Muscle layer of duodenum (tissue), 2 donors: ENCODE measurements around the gene MACIR.
A peak's percentile ranks its signal among the peaks of the same experiment; 100 is the strongest.

Experiments used
- H3K27ac ChIP-seq: one replicate; pipeline ENCODE4 v1.7.0; 2013; ENCODE audit warnings: mild to moderate bottlenecking, low read length
- H3K27me3 ChIP-seq: one replicate; pipeline ENCODE4 v1.7.0; 2013; ENCODE audit warnings: low read depth, mild to moderate bottlenecking, control low read depth, low read length
- H3K36me3 ChIP-seq, 2 donors: one replicate each; pipeline ENCODE4 v1.7.0; 2013; ENCODE audit warnings: low read length in 2 of 2, control low read depth in 1 of 2, mild to moderate bottlenecking in 1 of 2; ENCODE audit not compliant: insufficient read depth in 2 of 2, control insufficient read depth in 1 of 2
- H3K4me1 ChIP-seq, 2 donors: one replicate each; pipeline ENCODE4 v1.7.0; 2013; ENCODE audit warnings: low read length in 2 of 2, mild to moderate bottlenecking in 2 of 2, control low read depth in 1 of 2, moderate library complexity in 1 of 2; ENCODE audit not compliant: insufficient read depth in 2 of 2, control insufficient read depth in 1 of 2
- H3K4me3 ChIP-seq, 2 donors: one replicate each; pipeline ENCODE4 v1.7.0; 2013; ENCODE audit warnings: low read length in 2 of 2, low read depth in 1 of 2, mild to moderate bottlenecking in 1 of 2
- H3K9me3 ChIP-seq, 2 donors: one replicate each; pipeline ENCODE4 v1.7.0; 2013; ENCODE audit warnings: low read length in 2 of 2, control low read depth in 1 of 2, mild to moderate bottlenecking in 1 of 2; ENCODE audit not compliant: control insufficient read depth in 1 of 2
- donor health status: healthy.

The MACIR gene

DNA sequence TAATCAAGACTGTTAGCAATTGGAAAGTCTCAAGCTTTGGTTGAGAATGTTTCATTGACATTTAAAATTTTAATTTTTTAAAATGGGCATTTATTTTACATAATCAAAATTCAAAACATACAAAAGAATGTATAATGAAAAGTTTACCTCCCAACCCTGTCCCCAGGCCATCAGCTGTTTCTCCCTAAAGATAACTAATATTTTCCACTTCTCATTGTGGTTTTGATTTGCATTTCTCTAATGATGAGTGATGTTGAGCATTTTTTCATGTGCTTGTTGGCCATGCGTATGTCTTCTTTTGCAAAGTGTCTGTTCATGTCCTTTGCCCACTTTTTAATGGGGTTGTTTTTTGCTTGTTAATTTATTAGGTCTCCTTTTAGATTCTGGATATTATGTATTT is 11.4 kb upstream of the MACIR start:
- no peaks in the 10 kb centered on the region for H3K36me3 ChIP-seq
- H3K4me1 ChIP-seq = no peaks in the 10 kb centered on the region
- H3K9me3 ChIP-seq = no peaks in the 10 kb centered on the region
- H3K27ac ChIP-seq = no peak overlapping the region
- H3K27me3 ChIP-seq = no peaks in the 10 kb centered on the region
- H3K4me3 ChIP-seq = no peak overlapping the region

DNA sequence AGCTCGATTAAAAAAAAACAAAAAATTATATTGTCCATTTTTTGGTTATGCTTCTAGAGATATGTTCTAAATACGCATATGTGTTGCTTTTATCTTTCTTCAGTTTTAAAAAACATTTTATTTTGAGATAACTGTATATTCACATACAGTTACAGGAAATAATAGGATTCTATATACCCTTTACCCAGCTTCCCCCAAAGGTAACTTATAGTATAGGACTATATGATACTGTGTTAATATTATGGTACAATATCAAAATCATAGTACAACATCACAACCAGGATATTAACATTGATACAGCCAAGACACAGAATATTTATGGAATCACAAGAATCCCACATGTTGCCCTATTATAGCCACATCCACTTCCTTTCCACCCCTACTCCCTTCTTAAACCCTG is 9.5 kb upstream of the MACIR start:
- Histone ChIP-seq H3K27ac (no peak overlapping the region), H3K4me1 (no peaks in the 10 kb centered on the region), H3K36me3 (no peaks in the 10 kb centered on the region), H3K4me3 (no peak overlapping the region), H3K9me3 (no peaks in the 10 kb centered on the region), H3K27me3 (no peaks in the 10 kb centered on the region)

DNA sequence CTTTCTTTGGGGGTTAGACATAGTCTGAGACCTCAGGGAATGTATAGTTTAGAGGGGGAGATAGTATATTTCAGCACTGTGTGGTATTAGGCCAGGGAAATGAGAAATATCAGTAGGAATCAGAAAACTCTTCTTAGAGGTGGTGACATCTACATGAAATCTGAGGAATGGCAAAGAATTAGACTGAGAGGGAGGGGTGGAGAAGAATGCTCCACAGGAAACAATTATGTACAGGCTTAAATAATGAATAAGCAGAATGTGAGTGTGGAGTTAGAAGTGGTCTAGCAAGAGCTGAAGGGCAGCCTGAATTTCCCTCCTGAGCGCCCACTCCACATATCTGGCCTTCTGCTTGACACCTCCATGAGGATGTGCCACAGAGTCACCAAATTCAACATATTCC is 3.6 kb upstream of the MACIR start:
- Histone ChIP-seq H3K27ac (no peak overlapping the region), H3K9me3 (no peaks in the 10 kb centered on the region), H3K36me3 (no peaks in the 10 kb centered on the region), H3K4me1 (peaks cover 0 to under 1% of the 10 kb centered on the region in 2 donors), H3K4me3 (no peak overlapping the region), H3K27me3 (no peaks in the 10 kb centered on the region)

DNA sequence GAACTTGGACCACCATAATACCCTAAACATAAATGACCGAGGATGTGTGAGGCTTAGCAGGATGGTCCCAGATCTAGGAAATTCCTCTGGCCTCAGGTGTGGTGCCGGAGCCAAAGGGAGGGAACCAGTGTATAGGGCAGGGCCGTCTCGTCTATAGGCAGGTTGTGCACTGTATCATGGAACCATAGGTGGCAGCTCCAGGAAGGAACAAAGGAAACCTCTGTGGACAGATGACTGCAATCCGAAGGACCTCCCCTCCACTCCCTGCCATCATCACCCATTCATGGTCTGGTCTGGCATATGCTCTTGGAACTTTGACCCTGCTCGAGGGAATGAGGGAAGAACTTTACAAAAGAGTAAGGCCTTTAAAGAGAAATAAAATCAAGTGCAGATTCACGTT is 2.9 kb upstream of the MACIR start:
- Histone ChIP-seq H3K9me3 (no peaks in the 10 kb centered on the region), H3K36me3 (no peaks in the 10 kb centered on the region), H3K4me1 (peaks cover 0 to 6% of the 10 kb centered on the region in 2 donors), H3K4me3 (no peak overlapping the region), H3K27me3 (no peaks in the 10 kb centered on the region), H3K27ac (no peak overlapping the region)

DNA sequence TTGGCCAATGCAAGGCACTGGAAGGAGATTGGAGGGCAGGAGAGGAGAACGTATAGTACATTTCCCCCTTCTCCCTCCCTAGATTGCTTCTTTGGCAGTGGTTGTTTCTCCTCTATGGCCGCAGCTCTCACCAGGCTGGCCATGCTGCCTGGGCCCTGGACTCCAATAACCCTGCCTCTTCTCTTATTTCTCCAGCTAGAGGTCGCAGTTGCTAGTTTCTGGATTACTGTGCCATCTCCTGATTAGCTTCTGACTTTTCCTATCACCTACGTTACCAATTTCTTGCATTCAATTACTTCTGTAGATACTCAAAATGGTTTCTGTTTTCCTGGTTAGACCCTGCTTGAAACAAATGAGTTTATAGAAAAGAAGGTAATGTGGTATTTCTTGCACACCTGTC is 2.4 kb upstream of the MACIR start:
- Histone ChIP-seq H3K9me3 (no peaks in the 10 kb centered on the region), H3K27me3 (no peaks in the 10 kb centered on the region), H3K27ac (no peak overlapping the region), H3K4me1 (peaks cover 0 to 10% of the 10 kb centered on the region in 2 donors), H3K4me3 (no peak overlapping the region), H3K36me3 (no peaks in the 10 kb centered on the region)

DNA sequence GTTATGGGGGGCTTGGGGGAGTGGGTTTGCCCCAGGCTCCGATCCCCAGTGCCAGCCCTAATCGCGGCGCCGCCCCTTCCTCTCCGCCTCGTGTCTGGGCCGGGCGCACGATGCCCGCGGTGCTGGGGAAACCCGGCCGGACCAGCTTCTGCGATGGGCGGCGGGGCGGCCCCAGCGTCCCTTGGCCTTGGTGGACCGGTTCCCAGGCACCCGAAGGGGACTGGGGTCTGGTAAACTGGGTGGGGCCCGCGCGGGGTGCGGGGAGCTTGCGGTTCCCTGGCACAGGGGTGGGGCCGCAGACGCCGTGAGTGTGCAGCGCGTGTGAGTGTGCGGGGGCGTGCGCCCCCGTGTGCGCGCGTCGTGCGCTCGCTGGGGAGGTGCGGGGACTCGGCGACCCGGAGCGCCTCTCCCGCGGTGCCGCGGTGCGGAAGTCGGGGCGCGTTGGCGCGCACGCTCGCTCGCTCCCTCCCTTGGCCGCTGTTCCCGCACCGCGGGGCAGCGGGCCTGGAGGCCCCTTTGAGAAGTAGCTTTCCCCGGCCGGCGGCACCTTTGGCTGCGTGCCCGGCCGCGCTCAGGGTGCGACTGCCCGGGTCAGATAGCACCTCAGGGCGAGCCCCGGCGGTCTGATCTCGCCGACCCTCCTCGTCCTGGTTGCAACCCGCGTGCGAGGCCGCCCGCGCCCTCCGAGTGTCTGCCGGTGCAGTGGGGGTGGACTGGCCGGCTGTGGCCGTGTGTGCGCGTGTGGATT is 568 bp downstream of the MACIR start:
- Histone ChIP-seq H3K9me3 (no peaks in the 10 kb centered on the region), H3K36me3 (no peaks in the 10 kb centered on the region), H3K4me1 (peaks cover 5 to 17% of the 10 kb centered on the region in 2 donors), H3K27me3 (no peaks in the 10 kb centered on the region), H3K27ac (peak overlapping the region; percentile 34), H3K4me3 (peak overlapping the region; percentile 74 to 97)

DNA sequence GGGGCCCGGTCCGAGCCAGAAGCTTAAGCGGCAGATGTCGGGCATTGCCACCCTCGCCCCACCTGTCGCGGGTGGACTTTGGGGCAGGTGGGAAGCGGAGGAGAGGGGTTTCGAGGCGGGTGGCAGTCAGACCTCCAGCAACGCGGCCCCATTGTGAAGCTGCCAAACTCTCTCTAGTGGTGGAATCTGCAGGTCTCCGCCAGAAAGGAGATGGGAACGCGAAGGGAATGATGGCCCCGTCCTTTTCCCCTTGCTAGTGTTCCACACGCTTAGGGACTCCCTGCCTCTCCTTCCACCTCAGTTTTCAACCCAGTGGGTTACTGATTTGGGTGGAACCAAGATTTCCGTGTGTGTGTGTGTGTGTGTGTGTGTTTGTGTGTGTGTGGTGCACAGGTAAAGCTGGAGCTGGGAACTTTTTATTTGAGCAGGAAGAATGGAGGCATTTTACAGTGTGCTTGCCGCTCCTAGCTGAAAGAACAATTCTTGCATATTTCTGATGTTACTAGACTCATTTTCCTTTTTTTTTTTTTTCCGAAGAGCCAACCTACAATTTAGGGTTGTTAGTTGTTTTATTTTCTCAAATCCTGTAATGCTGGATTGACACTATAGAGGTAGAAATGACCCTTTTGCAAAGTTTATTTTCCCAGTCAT is 1.3 kb downstream of the MACIR start:
- H3K27me3 ChIP-seq = no peaks in the 10 kb centered on the region
- H3K36me3 ChIP-seq = no peaks in the 10 kb centered on the region
- peak overlapping the region; percentile 74 to 97 for H3K4me3 ChIP-seq
- peak overlapping the region; percentile 34 for H3K27ac ChIP-seq
- no peaks in the 10 kb centered on the region for H3K9me3 ChIP-seq
- H3K4me1 ChIP-seq = peaks cover 5 to 17% of the 10 kb centered on the region in 2 donors

DNA sequence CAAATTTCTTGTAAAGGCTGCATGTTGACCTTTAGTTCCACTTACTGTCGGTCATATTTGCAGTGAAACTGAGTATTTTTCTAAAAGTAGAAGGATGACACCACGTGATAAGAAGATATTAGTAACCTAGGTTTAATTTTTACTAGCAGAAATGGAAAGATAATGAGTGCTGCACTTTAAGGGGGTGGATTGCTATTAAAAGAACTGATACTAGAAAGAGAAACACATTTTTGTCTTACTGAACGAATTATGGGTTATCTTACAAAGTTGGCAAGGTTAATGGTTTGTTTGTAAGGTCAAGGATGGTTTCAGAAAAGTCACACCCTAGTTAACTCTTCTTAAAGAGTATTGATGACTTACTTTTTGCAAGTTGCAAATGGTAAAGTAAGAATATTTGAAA is 2.4 kb downstream of the MACIR start:
- peaks cover 5 to 17% of the 10 kb centered on the region in 2 donors for H3K4me1 ChIP-seq
- no peaks in the 10 kb centered on the region for H3K36me3 ChIP-seq
- H3K9me3 ChIP-seq = no peaks in the 10 kb centered on the region
- no peaks in the 10 kb centered on the region for H3K27me3 ChIP-seq
- no peak overlapping the region for H3K27ac ChIP-seq
- H3K4me3 ChIP-seq = no peak overlapping the region

DNA sequence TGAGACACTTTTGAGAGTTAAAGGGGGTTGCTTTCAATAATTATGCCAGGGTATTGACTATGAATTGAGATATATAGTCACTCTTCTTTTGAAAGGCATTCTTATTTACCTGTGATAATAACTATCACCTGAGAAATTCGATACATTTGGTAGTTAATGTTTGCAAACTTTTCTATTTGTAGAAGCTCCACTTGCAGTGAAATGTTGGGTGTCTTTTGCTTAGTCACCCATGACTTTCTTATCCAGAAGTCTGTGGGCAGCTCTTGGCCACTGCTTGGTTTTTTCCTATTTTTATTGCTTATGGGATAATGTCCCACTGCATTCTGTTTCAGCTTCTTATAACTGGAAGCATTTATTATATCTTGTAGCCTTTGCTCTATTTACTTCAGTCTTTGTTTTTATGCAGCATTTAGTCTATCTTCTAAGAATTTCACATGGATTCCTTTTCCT is 3.9 kb downstream of the MACIR start:
- Histone ChIP-seq H3K27ac (no peak overlapping the region), H3K4me1 (peaks cover 5 to 17% of the 10 kb centered on the region in 2 donors)

DNA sequence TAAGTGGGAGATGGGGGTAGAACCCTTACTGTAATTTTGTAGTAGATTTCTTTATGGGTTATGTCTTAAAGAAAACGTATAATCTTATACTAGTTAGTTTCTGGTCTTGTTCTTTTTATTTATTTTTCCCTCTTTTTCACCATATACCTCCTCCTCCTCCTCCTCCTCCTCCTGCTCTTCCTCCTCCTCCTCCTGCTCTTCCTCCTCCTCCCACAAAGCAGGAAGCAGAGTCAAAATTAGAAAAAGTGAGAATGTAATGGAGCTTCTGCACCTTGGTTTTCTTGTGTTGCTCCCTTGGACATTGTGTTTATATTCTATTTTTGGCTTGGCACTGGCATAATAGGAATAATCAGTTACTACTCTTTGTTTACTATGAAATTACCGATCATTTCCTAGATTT is 4.5 kb downstream of the MACIR start:
- no peaks in the 10 kb centered on the region for H3K27me3 ChIP-seq
- H3K36me3 ChIP-seq = peaks cover 0 to 7% of the 10 kb centered on the region in 2 donors
- H3K4me1 ChIP-seq = peaks cover 5 to 17% of the 10 kb centered on the region in 2 donors
- H3K9me3 ChIP-seq = no peaks in the 10 kb centered on the region
- H3K4me3 ChIP-seq = no peak overlapping the region
- no peak overlapping the region for H3K27ac ChIP-seq

More for the DNA sequence above, 3.9 kb downstream of the MACIR start:
- Histone ChIP-seq H3K36me3 (peaks cover 0 to 4% of the 10 kb centered on the region in 2 donors), H3K4me3 (no peak overlapping the region), H3K27me3 (no peaks in the 10 kb centered on the region), H3K9me3 (no peaks in the 10 kb centered on the region)

DNA sequence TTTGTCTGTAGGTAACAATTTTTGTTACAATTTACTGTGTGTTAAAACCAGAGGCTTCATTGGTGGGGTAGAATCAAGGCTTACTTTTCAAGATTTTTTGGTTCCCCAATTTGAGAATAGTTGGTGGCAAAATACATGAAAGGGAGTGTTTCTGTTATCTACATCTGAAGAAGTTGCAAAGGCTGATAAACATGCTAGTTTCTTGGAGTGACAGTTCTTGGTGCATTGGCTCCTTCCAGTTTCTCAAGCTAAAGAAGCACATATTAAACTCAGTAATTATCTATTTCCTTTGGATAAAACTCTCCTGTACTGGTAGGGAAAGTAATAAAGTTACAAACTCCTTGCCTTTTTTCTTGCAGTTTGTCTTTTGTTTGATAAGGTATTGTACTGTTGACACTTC is 5.9 kb downstream of the MACIR start:
- no peaks in the 10 kb centered on the region for H3K9me3 ChIP-seq
- H3K27me3 ChIP-seq = no peaks in the 10 kb centered on the region
- no peak overlapping the region for H3K4me3 ChIP-seq
- H3K36me3 ChIP-seq = peaks cover 0 to 7% of the 10 kb centered on the region in 2 donors
- H3K4me1 ChIP-seq = peaks cover 5 to 17% of the 10 kb centered on the region in 2 donors
- no peak overlapping the region for H3K27ac ChIP-seq
